ENCODE measurements around the gene RNF26. TPM values are rescaled to one million over a fixed set of nuclear protein-coding genes. Genes with fewer than 3 reads are reported as not detected.
A peak's percentile ranks its signal among the peaks of the same experiment; 100 is the strongest.

Gene RNF26
- total and polyA plus RNA-seq, 3 donors from 2014 or later: 28.2 to 37.1 (median 31.0) TPM

DNA sequence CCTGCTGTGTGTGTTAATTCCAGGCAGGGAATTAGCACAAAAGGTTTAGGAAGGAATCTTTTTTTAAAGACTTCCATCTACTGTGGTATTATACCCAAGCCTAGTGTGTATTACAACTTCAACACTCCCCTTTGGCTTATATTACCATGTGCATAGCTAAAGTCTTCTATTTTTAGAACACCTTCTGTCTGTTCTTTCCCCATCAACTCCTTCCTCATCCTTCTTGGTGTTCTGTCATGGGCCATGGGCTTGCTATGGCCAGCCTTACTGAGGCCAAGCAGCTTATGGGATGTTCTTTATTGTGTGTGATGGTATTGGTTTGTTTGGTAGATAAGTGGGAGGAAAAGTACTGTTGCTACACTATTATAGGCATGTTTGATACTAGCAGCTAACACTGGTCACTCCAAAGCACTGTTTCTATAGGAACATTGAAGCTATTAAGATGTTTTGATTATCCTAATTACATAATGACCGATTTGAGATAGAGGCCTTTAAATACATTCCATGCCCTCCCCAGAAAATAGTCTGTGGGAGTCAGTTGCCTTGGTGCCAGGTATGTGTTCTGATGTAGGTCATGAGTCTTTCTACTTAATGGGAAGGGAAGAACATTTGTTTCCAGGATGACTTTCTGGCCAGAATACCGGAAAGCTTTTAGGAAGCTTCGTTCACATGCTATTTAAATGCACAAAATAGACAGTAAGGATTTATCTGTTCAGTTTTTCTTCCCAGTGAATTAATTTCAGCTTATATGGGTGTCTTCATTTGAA, 33.9 kb upstream of the RNF26 start:
- 56 to 62% methylated on average over 3 of the region's 3 CpGs for WGBS, 2 donors
- Histone ChIP-seq H3K36me3 (ENCODE audit: low read depth, missing control alignments) (no peaks in the 10 kb centered on the region), H3K4me1 (no peaks in the 10 kb centered on the region), H3K27me3 (no peaks in the 10 kb centered on the region), H3K27ac (peak overlapping the region; percentile 34 to 54), H3K9me3 (no peaks in the 10 kb centered on the region), H3K4me3 (no peak overlapping the region)
- no peak for DNase-seq
- no peak for TF ChIP-seq POLR2A (IDR thresholded peaks at IDR 0.05)
- TF ChIP-seq, protein P1, sequence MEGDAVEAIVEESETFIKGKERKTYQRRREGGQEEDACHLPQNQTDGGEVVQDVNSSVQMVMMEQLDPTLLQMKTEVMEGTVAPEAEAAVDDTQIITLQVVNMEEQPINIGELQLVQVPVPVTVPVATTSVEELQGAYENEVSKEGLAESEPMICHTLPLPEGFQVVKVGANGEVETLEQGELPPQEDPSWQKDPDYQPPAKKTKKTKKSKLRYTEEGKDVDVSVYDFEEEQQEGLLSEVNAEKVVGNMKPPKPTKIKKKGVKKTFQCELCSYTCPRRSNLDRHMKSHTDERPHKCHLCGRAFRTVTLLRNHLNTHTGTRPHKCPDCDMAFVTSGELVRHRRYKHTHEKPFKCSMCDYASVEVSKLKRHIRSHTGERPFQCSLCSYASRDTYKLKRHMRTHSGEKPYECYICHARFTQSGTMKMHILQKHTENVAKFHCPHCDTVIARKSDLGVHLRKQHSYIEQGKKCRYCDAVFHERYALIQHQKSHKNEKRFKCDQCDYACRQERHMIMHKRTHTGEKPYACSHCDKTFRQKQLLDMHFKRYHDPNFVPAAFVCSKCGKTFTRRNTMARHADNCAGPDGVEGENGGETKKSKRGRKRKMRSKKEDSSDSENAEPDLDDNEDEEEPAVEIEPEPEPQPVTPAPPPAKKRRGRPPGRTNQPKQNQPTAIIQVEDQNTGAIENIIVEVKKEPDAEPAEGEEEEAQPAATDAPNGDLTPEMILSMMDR (IDR thresholded peaks at IDR 0.05): no peak
- intact Hi-C loops (cut with DNase I; ENCODE audit: low total_unique reads): no loop called here

DNA sequence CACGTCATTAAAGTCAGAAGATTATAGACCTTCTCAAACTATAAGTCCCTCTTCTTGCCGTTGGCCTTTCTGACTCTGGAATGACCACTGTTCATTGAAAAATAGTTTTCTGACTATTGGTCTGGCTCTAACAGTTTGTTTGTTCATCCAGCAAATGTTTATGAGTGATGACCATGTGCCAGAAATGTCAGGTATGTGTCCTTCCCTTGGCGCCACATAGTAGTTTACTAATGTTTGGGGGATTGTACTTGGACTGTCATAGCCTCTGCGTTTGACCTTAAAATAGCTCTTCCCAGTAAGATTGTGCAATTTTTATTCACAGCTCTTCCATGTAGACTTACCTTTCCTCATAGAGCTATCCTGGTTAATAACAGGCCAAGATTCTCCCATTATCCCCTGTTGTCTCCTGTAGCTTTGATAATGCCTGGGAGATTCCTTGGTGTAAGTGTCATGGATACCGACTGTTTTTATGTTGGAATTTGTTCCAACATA, 31.1 kb upstream of the RNF26 start:
- no peaks in the 10 kb centered on the region for H3K9me3 ChIP-seq
- DNase-seq: no peak
- WGBS, 2 donors: 90 to 92% methylated on average over 5 of the region's 5 CpGs
- H3K4me3 ChIP-seq: no peak overlapping the region
- H3K36me3 ChIP-seq (ENCODE audit: low read depth, missing control alignments): no peaks in the 10 kb centered on the region
- H3K27ac ChIP-seq: no peak overlapping the region
- intact Hi-C loops (cut with DNase I; ENCODE audit: low total_unique reads): no loop called here
- peaks cover 12% of the 10 kb centered on the region for H3K4me1 ChIP-seq
- no peaks in the 10 kb centered on the region for H3K27me3 ChIP-seq
- TF ChIP-seq POLR2A (IDR thresholded peaks at IDR 0.05): no peak
- TF ChIP-seq, protein P1 (IDR thresholded peaks at IDR 0.05): no peak

DNA sequence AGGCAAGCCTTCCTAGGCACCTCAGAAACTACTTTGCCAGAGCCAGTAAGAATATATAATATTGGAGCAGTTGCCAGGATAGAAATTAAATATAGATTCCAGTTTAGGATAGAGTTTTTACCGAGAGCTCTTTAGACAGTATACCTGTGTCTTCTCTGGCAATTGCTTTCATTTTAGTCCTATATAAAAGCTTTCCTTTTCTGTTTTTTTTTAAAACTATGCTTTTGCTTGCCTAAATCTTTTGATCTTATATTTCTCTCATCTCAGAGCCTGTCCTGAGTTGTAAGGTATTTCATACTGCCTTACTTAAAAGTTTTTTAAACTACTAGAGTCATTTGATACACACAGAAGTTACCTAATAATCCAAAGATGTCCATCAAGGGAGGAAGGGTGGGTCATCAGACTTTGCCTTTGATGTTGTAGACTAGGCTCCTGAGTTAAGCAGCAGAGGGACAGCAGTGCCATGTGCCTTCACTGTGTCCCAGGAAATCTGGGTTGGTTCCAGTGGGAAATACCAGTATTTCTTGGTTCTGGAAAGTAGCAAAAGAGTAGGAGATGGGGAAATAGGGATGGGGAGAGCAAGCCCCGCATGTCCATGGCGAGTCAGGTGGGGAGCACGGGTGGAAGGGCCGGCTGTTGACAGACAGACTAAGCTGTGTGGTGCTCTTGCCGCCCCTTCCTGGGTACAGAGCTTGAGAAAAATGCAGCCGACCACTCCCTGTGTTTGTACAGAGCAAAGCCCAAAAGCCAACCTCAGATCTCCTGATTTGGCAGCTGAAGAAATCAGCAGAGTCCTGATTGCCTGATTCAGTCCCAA, 28.6 kb upstream of the RNF26 start:
- H3K9me3 ChIP-seq: no peaks in the 10 kb centered on the region
- no peaks in the 10 kb centered on the region for H3K27me3 ChIP-seq
- TF ChIP-seq, protein P1 (IDR thresholded peaks at IDR 0.05): no peak
- no peak for TF ChIP-seq POLR2A (IDR thresholded peaks at IDR 0.05)
- H3K36me3 ChIP-seq (ENCODE audit: low read depth, missing control alignments): no peaks in the 10 kb centered on the region
- peaks cover 12% of the 10 kb centered on the region for H3K4me1 ChIP-seq
- intact Hi-C loops (cut with DNase I; ENCODE audit: low total_unique reads): no loop called here
- peak overlapping the region in 1 of 2 donors; percentile 70 for H3K27ac ChIP-seq
- H3K4me3 ChIP-seq: no peak overlapping the region
- no peak for DNase-seq
- 86 to 94% methylated on average over 7 of the region's 7 CpGs for WGBS, 2 donors

GRCh38 chr11:119306373-119306890, 27.9 kb upstream of the RNF26 start:
- Histone ChIP-seq H3K27ac (peak overlapping the region in 1 of 2 donors; percentile 70), H3K4me1 (peaks cover 12% of the 10 kb centered on the region), H3K9me3 (no peaks in the 10 kb centered on the region), H3K4me3 (no peak overlapping the region), H3K36me3 (ENCODE audit: low read depth, missing control alignments) (no peaks in the 10 kb centered on the region), H3K27me3 (no peaks in the 10 kb centered on the region)
- WGBS, 2 donors: 52 to 55% methylated on average over 5 of the region's 5 CpGs
- TF ChIP-seq, protein P1 (IDR thresholded peaks at IDR 0.05): no peak
- no peak for TF ChIP-seq POLR2A (IDR thresholded peaks at IDR 0.05)
- peak; percentile 66 for DNase-seq
- intact Hi-C loops (cut with DNase I; ENCODE audit: low total_unique reads): no loop called here
